Heart left ventricle (tissue), 16 donors: ENCODE measurements around the gene CCL13. TPM values are rescaled to one million over a fixed set of nuclear protein-coding genes. Genes with fewer than 3 reads are reported as not detected.

Experiments
- ATAC-seq, 4 donors: fragments of 200-7000 bp; cut with Tn5 transposase; one replicate each; pipeline ENCODE4 v1.9.1; 2020 to 2022; ENCODE audit warnings: moderate library complexity in 4 of 4, mild to moderate bottlenecking in 3 of 4, moderate number of reproducible peaks in 1 of 4
- DNase-seq, 5 donors: peaks; one replicate each; pipeline ENCODE4 v3.0.0-alpha.2; 2020
- H3K27ac ChIP-seq, 12 donors: fragments of 200-600 bp; sonication (generic) in 4 of 12; one replicate each; pipeline versions ENCODE4 v1.5.0 to v1.8.0; 2016 to 2022; ENCODE audit warnings: mild to moderate bottlenecking in 2 of 12
- H3K27me3 ChIP-seq, 9 donors: fragments of 200-600 bp; sonication (generic) in 2 of 9; one replicate each; pipeline versions ENCODE4 v1.5.1 to v1.8.0; 2016 to 2022; ENCODE audit warnings: mild to moderate bottlenecking in 3 of 9
- H3K36me3 ChIP-seq, 9 donors: fragments of 200-600 bp; sonication (generic) in 2 of 9; one replicate each; pipeline versions ENCODE4 v1.5.0 to v1.8.0; 2018 to 2022; ENCODE audit warnings: mild to moderate bottlenecking in 2 of 9
- H3K4me1 ChIP-seq, 12 donors: fragments of 200-600 bp; sonication (generic) in 4 of 12; one replicate each; pipeline versions ENCODE4 v1.5.0 to v1.8.0; 2016 to 2022; ENCODE audit warnings: mild to moderate bottlenecking in 3 of 12
- H3K4me3 ChIP-seq, 12 donors: fragments of 200-600 bp; sonication (generic) in 4 of 12; one replicate each; pipeline versions ENCODE4 v1.5.0 to v1.8.0; 2017 to 2022; ENCODE audit warnings: mild to moderate bottlenecking in 9 of 12, moderate library complexity in 4 of 12
- H3K9me3 ChIP-seq, 12 donors: fragments of 200-600 bp; sonication (generic) in 4 of 12; one replicate each; pipeline versions ENCODE4 v1.5.0 to v1.8.0; 2016 to 2022; ENCODE audit warnings: mild to moderate bottlenecking in 1 of 12
- POLR2A ChIP-seq, 2 donors: fragments of 450-650 bp; IDR thresholded peaks; one replicate each; pipeline ENCODE4 v1.6.1; 2017; ENCODE audit warnings: antibody characterized with exemption in 2 of 2, mild to moderate bottlenecking in 2 of 2, moderate library complexity in 2 of 2
- WGBS, 4 donors: extraction: QIAGEN DNeasy Blood & Tissue Kit in 2 of 4; methylation state at CpG; one replicate each; pipeline versions ENCODE4 v1.1.5 to v1.1.7; 2013 to 2018; 5-methylcytosine and 5-hydroxymethylcytosine counted together
- intact Hi-C, 10 donors: fragments of 100-400 bp; cut with DNase I; formaldehyde crosslinking; loops; one replicate each; pipeline versions ENCODE4 v1.11.1 to v1.14.2; 2022
- polyA plus RNA-seq, 2 donors: library from polyadenylated mRNA; stranded (reverse); fragments of 200-250 nt; gene quantifications; one replicate each; pipeline ENCODE4 v1.2.3, GENCODE V29; 2013
- total RNA-seq, 9 donors: library from RNA; depleted of rRNA in 2 of 9; stranded (reverse); fragments of >200 nt in 2 of 9; fragmentation: NEBNext Ultra II Directional in 3 of 9; extraction: Animal tissue kit (Norgen Biotek cat#: 25700) in 3 of 9; gene quantifications; one replicate each; pipeline versions ENCODE4 v1.1.0 to v1.2.4, GENCODE V29; 2016 to 2023
- TF ChIP-seq, protein P1 (sequence below), 12 donors: fragments of 200-600 bp; sonication (generic) in 4 of 12; IDR thresholded peaks; one replicate each; pipeline versions ENCODE4 v1.5.0 to v1.8.0; 2018 to 2022; ENCODE audit warnings: antibody characterized with exemption in 12 of 12, mild to moderate bottlenecking in 5 of 12
- donor health status: ischemic (EF 13 %, LVEDD 7.1; RV severe dilation, severe dysfunction).
- donor health status: healthy with polysubstance abuse.
- donor health status: DM: no; HTN: yes; CAD: no.
- donor health status: DM: no; HTN: no; CAD: no.
- donor health status: ischemic (EF 25% LVEDD 6.9; RV normal size, moderate dysfunction).
- donor health status: ischemic (EF 25% LVEDD 5.7; RV mildly dilated, moderate dysfunction).
- donor health status: healthy.
- donor health status: DM: yes; HTN: yes; CAD: no.
- donor health status: ischemic (EF 35%, LVEDD 5.7; RV mildly dilated, moderate dysfunction).
- donor health status: nonischemic (EF 11% LVEDD 7.7; RV severe dilation, severe dysfunction).
- donor health status: DM: yes; HTN: yes; CAD: no.
- donor health status: PGD.
- donor health status: ischemic (EF 29% LVEDD 5.4; RV normal size, mild dysfunction).
- donor health status: nonischemic (EF 23%, LVEDD 6.1; RV moderate dilation, normal function).

The CCL13 gene
- total and polyA plus RNA-seq, 11 donors, result 0.29 to 98.0 (median 1.1) TPM; not detected in 2

GRCh38 chr17:34339138-34339770, 17.0 kb upstream of the CCL13 start:
- Histone ChIP-seq H3K27ac (no peak overlapping the region), H3K4me3 (no peak overlapping the region), H3K27me3 (peaks cover 0 to 5% (median 0%) of the 10 kb centered on the region in 9 donors), H3K9me3 (peaks cover 0 to 6% (median 0%) of the 10 kb centered on the region in 12 donors), H3K4me1 (no peaks in the 10 kb centered on the region), H3K36me3 (no peaks in the 10 kb centered on the region)
- no peak for TF ChIP-seq POLR2A (IDR thresholded peaks at IDR 0.05)
- TF ChIP-seq, protein P1, sequence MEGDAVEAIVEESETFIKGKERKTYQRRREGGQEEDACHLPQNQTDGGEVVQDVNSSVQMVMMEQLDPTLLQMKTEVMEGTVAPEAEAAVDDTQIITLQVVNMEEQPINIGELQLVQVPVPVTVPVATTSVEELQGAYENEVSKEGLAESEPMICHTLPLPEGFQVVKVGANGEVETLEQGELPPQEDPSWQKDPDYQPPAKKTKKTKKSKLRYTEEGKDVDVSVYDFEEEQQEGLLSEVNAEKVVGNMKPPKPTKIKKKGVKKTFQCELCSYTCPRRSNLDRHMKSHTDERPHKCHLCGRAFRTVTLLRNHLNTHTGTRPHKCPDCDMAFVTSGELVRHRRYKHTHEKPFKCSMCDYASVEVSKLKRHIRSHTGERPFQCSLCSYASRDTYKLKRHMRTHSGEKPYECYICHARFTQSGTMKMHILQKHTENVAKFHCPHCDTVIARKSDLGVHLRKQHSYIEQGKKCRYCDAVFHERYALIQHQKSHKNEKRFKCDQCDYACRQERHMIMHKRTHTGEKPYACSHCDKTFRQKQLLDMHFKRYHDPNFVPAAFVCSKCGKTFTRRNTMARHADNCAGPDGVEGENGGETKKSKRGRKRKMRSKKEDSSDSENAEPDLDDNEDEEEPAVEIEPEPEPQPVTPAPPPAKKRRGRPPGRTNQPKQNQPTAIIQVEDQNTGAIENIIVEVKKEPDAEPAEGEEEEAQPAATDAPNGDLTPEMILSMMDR (IDR thresholded peaks at IDR 0.05), result no peak
- intact Hi-C loops, result no loop called here
- WGBS, 4 donors, result 84 to 93% (median 88%) methylated on average over 3 of the region's 3 CpGs
- DNase-seq (no peak), ATAC-seq (no peak)

DNA sequence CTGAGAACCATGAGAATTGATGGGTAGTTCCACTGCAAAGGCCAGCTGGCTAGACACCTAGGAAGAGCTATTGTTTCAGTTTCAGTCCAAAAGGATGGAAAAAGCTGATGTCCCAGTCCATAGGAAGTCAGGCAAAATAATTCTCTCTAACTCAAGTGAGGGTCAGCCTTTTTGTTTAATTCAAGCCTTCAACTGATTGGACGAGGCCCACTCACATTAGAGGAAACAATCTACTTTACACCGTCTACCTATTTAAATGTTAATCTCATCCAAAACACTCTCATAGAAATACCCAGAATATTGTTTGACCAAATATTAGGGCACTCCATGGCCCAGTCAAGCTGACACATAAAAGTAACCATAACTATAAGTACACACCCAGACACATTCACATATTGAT, 14.4 kb upstream of the CCL13 start:
- WGBS, 4 donors, result 68 to 98% (median 95%) methylated on average over 2 of the region's 2 CpGs
- no peak for ATAC-seq
- intact Hi-C loops, result no loop called here

GRCh38 chr17:34347063-34347462, 9.2 kb upstream of the CCL13 start:
- no peaks in the 10 kb centered on the region for H3K9me3 ChIP-seq
- no peak for ATAC-seq
- H3K4me3 ChIP-seq, result no peak overlapping the region
- no peaks in the 10 kb centered on the region for H3K36me3 ChIP-seq
- H3K27ac ChIP-seq, result no peak overlapping the region
- no peak for DNase-seq
- intact Hi-C loops, result no loop called here
- H3K4me1 ChIP-seq, result no peaks in the 10 kb centered on the region
- WGBS, 4 donors, result 50 to 78% (median 74%) methylated on average over 4 of the region's 4 CpGs
- peaks cover 0 to 5% (median 0%) of the 10 kb centered on the region in 9 donors for H3K27me3 ChIP-seq
- TF ChIP-seq, protein P1 (IDR thresholded peaks at IDR 0.05), result no peak
- TF ChIP-seq POLR2A (IDR thresholded peaks at IDR 0.05), result no peak

More for the DNA sequence above, 14.4 kb upstream of the CCL13 start:
- no peaks in the 10 kb centered on the region for H3K9me3 ChIP-seq
- H3K27me3 ChIP-seq, result peaks cover 0 to 5% (median 0%) of the 10 kb centered on the region in 9 donors
- no peaks in the 10 kb centered on the region for H3K36me3 ChIP-seq
- no peaks in the 10 kb centered on the region for H3K4me1 ChIP-seq
- H3K27ac ChIP-seq, result no peak overlapping the region
- H3K4me3 ChIP-seq, result no peak overlapping the region
- TF ChIP-seq, protein P1 (IDR thresholded peaks at IDR 0.05), result no peak
- TF ChIP-seq POLR2A (IDR thresholded peaks at IDR 0.05), result no peak
- DNase-seq, result no peak

- no peak for DNase-seq
- Histone ChIP-seq H3K27me3 (no peaks in the 10 kb centered on the region), H3K4me1 (peaks cover 0 to 6% (median 0%) of the 10 kb centered on the region in 12 donors), H3K27ac (no peak overlapping the region), H3K4me3 (no peak overlapping the region), H3K36me3 (no peaks in the 10 kb centered on the region), H3K9me3 (peaks cover 0 to 11% (median 0%) of the 10 kb centered on the region in 12 donors)
- ATAC-seq, result no peak
- 69 to 88% (median 78%) methylated on average over 4 of the region's 4 CpGs for WGBS, 4 donors
- TF ChIP-seq POLR2A (IDR thresholded peaks at IDR 0.05), result no peak
- TF ChIP-seq, protein P1 (IDR thresholded peaks at IDR 0.05), result no peak
- intact Hi-C loops, result no loop called here
These were observed 6.5 kb upstream of the CCL13 start for GRCh38 chr17:34349751-34350150.
